HFF-Myc (cell line): ENCODE data around the gene FPGS.

Experiments used
- DNase-seq: peaks from one replicate; pipeline ENCODE4 v3.0.0-alpha.2; 2011; ENCODE audit warnings: low read depth; ENCODE audit errors: extremely low read depth
- H3K4me3 ChIP-seq: replicated peaks from 2 replicates; pipeline ENCODE4 v1.5.1; 2011; ENCODE audit warnings: low read depth, mild to moderate bottlenecking, control low read depth, low read length
- CTCF ChIP-seq: IDR thresholded peaks from 2 replicates; pipeline ENCODE4 v1.5.1; 2012; ENCODE audit warnings: mild to moderate bottlenecking, low read depth, low read length, control low read depth; ENCODE audit errors: missing control alignments

Gene FPGS

GRCh38 chr9:127846443-127847177 is 43.9 kb downstream of the FPGS start:
- no peak for DNase-seq
- no peak overlapping the region for H3K4me3 ChIP-seq
- no peak for TF ChIP-seq CTCF

GRCh38 chr9:127847178-127847510 is 44.5 kb downstream of the FPGS start:
- DNase-seq = no peak
- no peak overlapping the region for H3K4me3 ChIP-seq
- TF ChIP-seq CTCF = no peak

GRCh38 chr9:127847833-127848755 is 45.4 kb downstream of the FPGS start:
- H3K4me3 ChIP-seq = no peak overlapping the region
- TF ChIP-seq CTCF = no peak
- no peak for DNase-seq

- no peak overlapping the region for H3K4me3 ChIP-seq
- DNase-seq = no peak
- no peak for TF ChIP-seq CTCF
Observed at GRCh38 chr9:127848756-127849504, 46.2 kb downstream of the FPGS start.

- no peak for TF ChIP-seq CTCF
- no peak for DNase-seq
- H3K4me3 ChIP-seq = no peak overlapping the region
Observed at GRCh38 chr9:127850286-127850830, 47.7 kb downstream of the FPGS start.

GRCh38 chr9:127852829-127853228 is 50.1 kb downstream of the FPGS start:
- peak overlapping the region; percentile 93 for H3K4me3 ChIP-seq
- TF ChIP-seq CTCF = no peak
- DNase-seq = no peak
